GM19035 (cell line): ENCODE data around the gene SIAH2.
A peak's percentile ranks its signal among the peaks of the same experiment; 100 is the strongest.

Source experiments
- ATAC-seq: cut with Tn5 transposase; IDR thresholded peaks from one replicate; pipeline ENCODE4 v1.9.1; 2021; ENCODE audit not compliant: unreplicated experiment

The SIAH2 gene

DNA sequence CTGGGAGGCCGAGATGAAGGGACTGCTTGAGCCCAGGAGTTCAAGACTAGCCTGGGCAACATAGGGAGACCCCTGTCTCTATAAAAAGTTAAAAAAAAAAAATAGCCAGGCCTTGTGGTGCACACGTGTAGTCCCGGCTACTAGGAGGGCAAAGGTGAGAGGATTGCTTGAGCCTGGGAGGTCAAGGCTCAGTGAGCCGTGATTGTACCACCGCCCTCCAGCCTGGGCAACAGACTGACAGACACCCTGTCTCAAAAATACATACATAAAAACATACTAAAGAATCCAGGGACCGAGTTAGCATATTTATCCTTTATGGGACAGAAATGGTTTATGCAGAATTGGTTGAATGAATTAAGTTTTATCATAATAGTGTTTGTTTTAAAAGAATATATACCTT is 13.7 kb downstream of the SIAH2 start:
- ATAC-seq: no peak

DNA sequence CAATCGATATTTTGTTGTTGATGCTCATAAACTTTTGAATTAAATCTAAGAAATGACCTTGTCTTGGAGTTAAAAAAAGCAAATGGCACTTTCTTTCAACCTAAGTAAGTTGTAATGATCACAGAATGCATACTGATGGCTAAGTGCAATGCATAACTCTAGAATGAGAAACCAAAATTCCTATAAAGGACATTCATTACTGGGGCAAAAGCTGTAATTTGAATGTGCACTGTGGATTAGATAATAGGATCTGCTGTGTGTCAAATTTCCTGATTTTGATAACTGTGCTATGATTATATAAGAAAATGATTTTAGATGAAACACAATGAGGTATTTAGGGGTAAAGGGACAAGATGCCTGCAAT is 14.3 kb downstream of the SIAH2 start:
- no peak for ATAC-seq

DNA sequence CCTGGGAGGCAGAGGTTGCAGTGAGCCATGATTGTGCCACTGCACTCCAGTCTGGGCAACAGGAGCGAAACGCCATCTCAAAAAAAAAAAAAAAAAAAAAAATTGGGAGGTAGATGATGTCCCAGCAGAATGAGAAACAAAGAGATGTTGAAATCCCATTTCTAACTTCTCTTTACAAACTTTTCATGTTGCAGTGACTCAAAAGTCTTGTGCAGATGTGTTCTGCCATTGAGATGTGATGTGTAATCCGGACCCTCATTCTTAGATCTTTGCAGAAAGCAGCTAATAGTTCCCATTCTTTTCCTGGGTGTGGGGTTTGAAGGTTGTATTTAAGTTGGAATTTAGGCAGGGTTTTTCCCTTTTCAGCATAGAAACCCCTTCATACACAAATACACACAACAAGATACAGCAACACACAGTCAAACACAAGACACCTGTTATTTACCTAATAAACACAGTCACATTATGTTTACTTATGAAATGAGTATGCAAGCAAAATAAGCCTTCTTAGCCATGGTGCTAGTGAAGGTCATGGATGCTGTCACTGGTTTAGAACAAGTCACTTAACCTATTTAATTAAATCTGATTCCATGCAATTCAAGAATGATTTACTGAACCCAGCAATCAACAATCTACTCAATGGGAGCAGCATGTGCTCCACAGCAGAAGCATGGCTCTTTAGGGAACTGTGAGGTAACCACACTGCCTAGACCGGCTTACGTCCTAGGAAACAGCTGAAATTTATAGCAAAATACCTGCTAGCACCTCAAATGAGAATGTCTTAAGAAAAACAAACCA is 14.9 kb downstream of the SIAH2 start:
- ATAC-seq: no peak

DNA sequence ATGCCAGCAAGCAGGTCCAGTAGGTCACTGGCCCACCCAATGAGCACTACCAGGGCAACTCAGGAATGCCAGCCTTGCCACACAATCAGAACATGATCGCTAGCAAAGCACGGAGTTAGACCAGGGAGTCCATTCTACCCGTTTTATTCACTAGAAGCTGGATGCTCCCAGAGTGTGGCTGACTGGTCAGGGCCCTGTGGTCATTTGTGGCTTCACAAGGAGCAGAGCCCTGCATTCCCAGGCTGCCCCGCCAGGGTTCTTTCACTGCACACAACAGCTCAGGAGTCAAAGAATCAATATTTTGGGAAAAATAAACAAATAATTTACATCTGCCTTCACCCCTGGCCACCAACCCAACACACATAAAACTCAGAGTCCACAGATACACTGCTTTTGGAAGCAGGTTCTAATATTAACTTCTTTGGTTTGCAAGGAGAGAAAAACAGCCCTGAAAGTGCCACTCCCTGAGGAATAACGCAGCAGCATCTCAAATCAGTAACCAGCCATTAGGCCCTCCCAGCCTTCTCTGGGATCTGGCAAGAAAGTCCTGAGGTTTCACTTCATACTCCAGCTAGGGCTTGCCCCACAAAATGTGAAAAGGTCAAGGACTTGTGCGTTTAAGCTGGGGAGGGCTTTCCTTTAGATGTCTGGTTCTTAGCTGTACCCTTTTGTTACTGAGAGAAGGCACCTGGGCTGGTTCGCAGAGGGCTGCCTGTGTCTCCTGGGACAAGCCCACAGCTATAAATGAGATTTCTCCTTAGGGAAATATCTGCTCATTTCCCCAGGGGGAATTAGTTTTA is 16.0 kb downstream of the SIAH2 start:
- ATAC-seq: no peak

DNA sequence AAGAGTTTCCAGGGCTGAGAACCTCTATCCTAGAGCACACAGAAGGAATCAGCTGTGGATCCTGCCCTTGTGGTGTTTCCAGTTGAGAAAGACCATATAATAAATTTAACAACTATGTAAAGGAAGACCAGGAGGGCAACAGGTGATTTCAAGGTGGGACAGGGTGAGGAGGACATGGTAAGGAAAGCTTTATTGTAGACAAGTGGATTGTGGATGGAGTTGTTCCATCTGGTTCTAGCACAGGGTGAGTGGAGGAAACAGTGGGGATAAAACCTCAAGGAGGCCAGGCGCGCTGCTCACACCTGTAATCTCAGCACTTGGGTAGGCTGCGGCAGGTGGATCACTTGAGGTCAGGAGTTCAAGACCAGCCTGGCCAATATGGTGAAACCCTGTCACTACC is 17.1 kb downstream of the SIAH2 start:
- no peak for ATAC-seq

DNA sequence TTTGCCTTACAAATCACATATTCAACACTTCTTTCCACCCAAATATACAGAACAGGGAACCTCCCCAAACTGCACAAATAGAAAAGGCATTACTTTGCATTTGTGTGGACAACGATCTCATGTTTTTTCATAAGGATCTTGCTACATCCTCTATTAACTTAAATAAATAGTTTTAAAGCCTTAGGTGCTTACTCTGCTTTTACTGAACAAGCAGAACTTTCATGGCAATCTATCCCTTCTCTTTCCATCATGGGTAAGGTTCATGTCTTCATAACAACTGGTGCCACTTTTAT is 18.1 kb downstream of the SIAH2 start:
- no peak for ATAC-seq

DNA sequence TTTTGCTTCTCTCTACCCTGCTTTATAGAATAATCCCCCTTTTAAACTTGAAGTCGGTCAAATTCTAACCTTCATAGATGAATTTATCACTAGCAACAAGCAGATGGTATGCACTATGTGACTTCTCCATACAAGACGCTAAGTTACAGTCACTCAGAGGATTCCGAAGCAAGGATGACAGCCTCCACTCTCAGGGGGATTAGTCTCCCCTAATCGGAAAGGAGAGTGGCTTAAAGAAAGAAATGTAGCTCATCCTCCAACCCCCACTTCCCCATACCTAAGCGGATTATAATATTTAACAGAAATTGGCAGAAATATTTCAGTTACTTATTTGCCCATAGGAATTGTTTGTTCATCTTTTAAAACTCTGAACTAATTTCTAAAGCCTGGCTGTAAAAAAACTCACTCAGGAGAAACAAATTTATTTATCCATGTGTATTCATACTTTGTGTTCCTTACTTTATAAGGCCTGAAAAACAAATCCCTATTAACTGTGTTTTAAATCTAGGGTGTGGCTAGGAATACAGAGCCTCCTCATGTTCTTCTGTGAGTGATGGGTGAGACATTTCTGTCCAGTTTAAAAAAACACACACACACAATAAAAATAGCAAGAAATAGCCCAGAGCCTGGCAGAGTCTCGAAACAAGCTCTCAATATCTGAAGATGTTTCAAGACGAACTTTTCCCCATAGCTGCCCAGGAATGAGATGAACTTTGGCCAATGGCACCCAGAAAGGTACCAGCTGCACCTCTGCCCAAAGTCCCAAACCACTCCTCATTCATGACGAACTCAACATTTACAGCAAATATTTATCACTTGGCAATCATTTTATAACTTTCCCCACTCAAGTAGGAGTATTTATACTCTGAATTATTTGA is 18.7 kb downstream of the SIAH2 start:
- ATAC-seq: no peak

DNA sequence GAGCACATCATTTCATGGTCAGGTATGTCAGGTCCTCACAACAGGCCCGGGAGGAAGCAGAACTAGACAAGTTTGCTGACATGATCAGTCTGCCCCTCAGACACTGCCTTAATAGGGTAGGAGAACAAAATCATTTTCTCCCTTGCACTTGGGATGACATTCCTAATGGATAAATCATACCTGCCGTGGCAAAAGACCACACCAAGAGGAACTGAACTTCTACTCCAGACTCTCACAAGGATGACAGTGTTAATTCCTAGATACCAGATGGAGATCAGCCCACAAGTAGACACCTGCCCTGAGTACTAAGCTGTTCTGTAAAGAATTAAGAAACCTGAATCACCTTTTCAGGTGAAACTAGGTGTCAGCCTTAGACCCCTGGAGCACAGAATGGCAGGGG is 19.5 kb downstream of the SIAH2 start:
- no peak for ATAC-seq

DNA sequence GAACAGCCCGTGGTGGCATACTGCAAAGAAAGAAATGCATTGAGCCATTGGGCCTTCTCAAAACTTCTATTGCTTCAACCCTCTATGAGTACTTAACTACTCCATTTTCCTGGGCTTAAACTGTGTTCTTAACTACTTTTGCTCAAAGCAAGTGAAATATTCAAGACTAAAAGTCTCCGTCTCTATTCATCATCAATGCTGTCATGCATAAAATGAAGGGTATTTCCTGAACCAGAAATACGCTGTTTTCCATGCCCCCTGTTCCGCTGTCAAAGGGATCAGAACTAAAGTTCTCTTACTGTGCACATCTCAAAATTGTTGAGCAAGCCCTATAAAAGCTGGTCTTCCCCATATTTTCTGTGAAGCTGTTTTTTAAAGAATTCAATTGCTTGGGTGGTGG is 20.3 kb downstream of the SIAH2 start:
- ATAC-seq: no peak

DNA sequence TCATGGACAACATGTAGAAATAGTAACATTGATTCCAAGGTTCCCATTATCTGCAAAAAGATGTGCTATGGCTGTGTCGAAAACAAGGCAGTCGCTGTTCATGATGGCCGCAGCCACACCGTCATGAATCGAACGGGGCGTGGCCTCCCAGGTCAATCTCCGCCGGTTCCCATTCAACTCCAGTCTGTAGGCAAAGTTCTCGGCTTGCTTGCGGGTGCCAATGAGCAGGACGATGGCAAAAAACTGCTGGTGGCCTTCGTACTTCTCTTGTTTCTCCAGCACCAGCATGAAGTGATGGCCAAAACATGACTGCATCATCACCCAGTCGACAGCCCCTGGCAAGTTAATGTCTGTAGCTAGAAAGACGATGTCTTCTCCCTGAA is 20.8 kb downstream of the SIAH2 start:
- ATAC-seq: no peak

DNA sequence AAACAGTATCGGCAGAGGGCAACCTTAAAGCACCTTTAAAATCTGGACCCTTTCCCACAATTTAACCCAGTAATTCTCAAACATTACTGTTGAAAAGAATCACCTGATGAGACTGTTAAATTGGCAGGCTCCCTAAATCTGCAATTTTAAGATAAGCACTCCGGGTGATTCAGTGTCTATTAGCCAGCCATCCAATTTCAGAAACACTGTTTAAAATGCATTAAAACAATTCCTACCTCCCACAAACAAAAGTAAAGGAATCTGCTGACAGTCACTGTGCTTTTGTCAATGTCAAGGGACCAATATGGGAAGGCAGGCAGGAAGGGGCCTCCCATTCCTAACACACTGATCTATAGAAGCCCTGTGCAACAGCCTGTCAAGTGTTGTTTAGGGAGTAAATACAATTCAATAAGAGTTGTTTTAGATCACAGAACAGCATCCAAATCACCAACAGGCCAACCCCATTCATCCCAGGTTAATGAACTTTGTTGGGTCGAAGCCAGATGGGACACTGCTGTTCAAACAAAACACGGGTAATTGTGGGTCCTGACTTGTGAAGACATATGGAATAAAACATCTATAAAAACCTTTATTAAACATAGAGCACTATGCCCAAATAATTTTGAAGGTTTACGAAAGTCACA is 21.4 kb downstream of the SIAH2 start:
- no peak for ATAC-seq

DNA sequence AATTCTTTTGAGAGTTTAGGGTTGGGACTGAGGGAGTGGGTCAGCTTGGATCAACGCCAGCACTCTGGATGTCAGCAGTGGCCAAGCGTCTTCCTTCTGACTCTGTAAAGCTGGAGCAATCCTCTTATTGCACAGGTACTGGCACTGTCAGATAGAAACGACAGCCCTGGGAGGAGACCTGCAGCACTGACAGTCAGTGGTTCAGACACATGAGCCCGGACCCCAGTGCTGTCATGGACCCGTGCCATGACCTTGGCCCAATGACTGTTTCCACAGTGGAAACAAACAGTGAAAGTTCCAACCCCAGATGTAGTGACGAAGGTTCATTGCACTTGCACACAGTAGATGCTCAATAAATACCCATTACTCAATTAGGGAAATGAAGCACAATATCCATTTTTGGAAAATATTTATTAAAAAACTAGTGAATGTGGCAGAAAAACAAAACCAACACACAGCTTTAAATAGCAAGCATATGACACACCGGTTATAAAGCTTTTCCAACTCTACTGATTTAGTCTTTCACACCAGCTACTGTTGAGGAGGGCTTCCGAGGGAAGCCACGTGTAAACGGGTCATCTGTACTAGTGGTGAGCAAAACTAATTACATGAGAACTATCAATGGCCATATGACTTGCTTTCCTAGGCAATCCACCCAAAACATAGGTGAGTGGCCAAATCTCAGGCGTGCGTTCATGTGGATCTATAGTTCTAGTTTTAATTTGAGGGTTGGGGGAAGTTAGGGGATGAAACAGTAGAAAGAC is 22.1 kb downstream of the SIAH2 start:
- no peak for ATAC-seq

DNA sequence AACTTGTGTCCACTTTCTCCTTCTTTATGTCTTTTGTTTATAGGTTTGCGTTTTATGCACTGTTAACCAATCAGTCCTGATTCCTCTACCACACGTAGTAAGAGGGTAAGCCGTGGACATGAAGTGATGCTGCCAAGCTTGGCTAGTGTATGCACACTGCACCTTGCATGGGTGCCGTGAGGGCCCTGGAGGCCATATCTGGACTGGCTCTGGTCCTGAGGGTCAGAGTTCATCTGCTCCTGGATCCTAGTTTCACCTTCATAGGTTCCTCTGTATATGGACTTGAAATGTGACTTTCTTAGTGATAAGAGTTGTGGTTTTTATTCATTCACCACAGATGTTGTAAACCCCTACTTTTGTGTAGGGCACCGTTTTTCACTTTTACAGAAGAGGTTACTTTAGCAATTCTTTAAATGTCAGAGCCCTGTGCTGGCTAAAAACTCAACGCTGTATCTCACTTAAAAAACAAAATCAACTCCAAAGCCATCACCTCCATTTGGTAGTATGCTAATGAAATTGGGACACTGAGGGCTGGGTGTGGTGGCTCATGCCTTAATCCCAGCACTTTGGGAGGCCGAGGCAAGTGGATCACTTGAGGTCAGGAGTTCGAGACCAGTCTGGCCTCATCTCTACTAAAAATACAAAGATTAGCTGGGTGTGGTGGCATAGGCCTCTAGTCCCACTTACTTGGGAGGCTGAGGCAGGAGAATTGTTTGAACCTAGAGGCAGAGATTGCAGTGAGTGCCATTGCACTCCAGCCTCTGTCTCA is 22.9 kb downstream of the SIAH2 start:
- ATAC-seq: peak; percentile 32

DNA sequence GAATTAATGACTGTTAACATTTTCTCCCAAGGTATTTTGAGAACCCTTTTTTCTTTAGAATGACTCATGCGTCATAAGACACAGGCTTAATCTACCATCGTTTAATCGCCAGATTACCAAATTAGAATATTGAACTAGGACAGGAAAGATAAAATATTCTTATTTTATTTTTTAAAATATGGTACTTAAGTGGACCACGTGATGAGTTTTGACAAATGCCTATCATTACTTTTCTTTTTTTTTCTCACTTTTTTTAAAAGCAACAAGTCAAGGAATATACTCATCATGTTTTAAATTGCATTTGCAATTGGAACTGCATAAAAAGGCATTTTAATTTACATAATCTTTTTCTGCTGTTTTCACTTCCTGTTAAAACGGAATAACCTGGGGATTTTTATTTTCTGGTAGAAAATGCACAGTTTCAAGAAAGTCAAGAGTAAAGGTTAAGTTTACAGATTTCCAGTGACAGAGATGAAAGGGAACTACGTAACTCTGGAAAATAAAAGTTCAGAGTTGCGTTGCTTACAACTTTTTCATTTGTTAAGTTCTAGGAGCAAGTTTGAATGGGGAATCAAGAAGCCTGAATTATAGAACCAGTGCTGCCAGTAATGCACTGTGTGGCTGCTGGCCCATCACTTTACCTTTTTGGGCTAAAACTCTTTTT is 23.6 kb downstream of the SIAH2 start:
- peak; percentile 37 for ATAC-seq

DNA sequence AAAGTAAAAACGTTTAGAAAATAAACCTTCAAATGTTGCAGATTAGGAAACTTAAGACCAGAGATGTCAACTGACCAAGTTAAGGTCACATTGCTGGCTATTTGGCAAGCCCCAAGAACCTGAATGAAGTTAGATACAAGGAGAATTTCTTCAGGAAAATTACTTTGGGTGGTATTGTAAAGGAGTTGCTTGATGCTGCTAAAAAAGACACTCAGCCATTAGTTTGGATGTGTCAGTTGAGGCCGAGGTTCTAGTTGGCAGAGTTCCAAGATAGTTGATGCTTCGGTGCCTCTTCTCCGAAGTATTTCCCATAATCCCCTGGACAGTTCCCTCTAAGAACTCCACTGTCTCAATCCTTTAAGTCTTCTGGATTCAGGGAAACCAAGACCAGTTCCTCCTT is 24.3 kb downstream of the SIAH2 start:
- no peak for ATAC-seq

DNA sequence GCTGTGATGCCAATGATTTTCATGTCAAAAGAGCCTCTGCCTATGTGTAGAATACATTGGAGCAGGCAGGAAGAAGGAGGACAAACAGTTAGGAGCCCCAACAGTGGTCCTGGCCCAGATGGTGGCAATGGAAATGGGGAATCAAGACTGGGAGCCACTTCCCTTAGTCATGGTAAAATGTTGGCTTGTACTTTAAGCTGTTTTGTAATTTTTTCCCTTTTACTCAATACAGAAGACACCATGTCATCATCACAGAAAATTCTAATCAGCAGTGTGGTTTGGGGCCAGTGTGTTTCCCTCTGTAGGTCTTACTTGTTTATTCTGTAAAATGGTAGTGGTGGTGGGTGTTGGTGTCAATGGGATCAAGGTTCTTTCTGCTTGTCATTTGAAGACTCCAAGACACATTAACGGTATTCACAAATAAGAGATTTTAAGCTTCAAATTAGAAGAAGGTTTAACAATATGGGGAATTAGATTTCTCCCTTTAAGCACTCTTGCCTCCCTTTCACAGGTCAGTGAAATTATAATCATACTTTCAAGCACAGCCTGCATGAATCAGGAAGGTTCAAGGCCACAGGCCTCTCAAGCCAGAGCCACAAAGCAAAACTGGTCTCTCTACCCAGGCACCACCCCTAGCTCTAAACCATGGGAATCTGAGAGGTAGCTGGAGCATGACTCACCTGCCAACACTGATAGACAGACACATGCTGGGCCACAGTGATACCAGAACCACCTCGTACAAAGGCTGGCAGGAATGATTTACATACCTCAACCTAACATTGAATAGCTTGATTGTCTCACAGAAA is 24.9 kb downstream of the SIAH2 start:
- ATAC-seq: no peak

DNA sequence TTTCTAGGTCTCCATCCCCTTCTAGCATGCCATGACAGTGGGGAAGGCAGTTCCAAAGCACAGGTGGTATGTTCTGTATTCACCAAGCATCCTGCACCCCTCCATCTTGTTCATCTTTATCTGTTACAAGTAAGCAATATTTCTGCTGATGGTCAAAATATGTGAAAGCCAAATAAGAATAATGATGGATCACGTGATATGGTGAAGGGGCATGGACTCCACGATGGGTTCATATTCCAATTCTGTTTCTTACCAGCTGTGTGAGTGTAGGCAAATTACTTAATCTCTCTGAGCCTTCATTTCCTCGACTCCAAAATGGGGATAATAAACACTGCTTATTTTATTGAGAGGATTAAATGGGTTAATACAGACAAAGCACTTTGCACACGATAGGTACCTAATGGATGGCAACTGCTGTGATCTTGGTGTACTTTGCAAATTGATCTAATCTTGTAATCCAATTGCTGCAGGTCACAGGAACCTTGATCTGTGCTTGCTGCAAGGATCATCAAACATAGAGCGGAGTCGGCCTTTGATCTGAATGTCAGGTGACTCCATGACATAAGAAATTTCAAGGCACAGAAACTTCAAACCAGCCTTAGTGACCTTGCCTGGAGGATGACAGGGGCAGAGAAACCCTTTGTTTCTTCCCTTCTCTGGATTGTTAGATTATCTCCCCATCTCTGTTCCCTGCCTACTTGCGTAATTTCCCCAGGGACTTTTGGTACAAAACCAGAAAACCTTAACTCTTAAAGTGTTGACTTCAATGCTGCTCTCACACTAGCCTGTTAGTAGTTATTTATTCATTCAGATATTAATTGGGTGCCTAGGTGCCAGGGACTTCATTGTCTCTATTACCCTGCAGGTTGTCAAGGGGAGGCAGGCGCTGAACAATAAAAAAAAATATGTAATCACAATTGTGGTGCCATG is 25.8 kb downstream of the SIAH2 start:
- ATAC-seq: no peak
